Measurements from ENCODE around the gene C2CD4B.

DNA sequence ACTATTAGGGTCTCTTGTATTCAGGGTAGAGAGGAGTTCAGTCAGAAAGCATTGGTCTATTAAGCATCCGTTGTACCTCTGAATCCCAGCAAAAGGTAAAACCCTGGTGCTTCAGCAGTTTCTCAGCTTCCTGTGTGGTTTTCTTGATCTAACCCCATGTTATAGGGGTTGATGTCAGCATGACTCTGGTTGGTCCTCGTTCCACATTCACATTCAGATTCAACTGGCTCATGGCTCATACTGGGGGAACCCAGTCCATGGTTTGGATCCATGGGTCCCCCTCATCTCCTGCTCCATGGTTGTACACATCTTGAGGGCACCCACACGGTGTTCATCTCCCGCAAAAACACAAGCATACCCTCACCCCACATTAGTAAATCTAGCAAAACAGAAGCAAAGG lies 47.7 kb upstream of the C2CD4B start:
- no peak for TF ChIP-seq CTCF (IDR thresholded peaks at IDR 0.05)
- TF ChIP-seq POLR2A (IDR thresholded peaks at IDR 0.05), result no peak
